DMS 273 (cell line): Measurements from ENCODE around the gene AGR3.

Source experiments
- DNase-seq: peaks from one replicate; lab custom pipeline; 2025; ENCODE audit not compliant: unreplicated experiment; lab: John Stamatoyannopoulos, UW

The AGR3 gene

GRCh38 chr7:16881844-16882243 lies at the start of gene AGR3:
AGR3 (minus strand) TSS chr7:16881983; CDS start chr7:16878618, 3,365 bp downstream.
- DNase-seq, result no peak

- DNase-seq, result no peak
These were observed 49.2 kb upstream of the AGR3 start for GRCh38 chr7:16930946-16931345.

GRCh38 chr7:16929146-16929762 lies 47.5 kb upstream of the AGR3 start:
- no peak for DNase-seq

- no peak for DNase-seq
These were observed 45.1 kb upstream of the AGR3 start for GRCh38 chr7:16926861-16927260.

- peak; percentile 58 for DNase-seq
These were observed 44.5 kb upstream of the AGR3 start for GRCh38 chr7:16926283-16926682.

GRCh38 chr7:16925609-16926008 lies 43.8 kb upstream of the AGR3 start:
- DNase-seq, result no peak

- no peak for DNase-seq
These were observed 41.2 kb upstream of the AGR3 start for GRCh38 chr7:16923019-16923418.

GRCh38 chr7:16921644-16922257 lies 40.0 kb upstream of the AGR3 start:
- DNase-seq, result peak; percentile 36

- no peak for DNase-seq
These were observed 39.4 kb upstream of the AGR3 start for GRCh38 chr7:16921151-16921550.

GRCh38 chr7:16919440-16919839 lies 37.7 kb upstream of the AGR3 start:
- no peak for DNase-seq

GRCh38 chr7:16918288-16918895 lies 36.6 kb upstream of the AGR3 start:
- peak; percentile 81 for DNase-seq

GRCh38 chr7:16916738-16917137 lies 35.0 kb upstream of the AGR3 start:
- no peak for DNase-seq

GRCh38 chr7:16916105-16916639 lies 34.4 kb upstream of the AGR3 start:
- peak; percentile 13 for DNase-seq

- no peak for DNase-seq
These were observed 33.6 kb upstream of the AGR3 start for GRCh38 chr7:16915405-16915804.

GRCh38 chr7:16914771-16915170 lies 33.0 kb upstream of the AGR3 start:
- DNase-seq, result no peak

GRCh38 chr7:16913643-16914042 lies 31.9 kb upstream of the AGR3 start:
- no peak for DNase-seq

GRCh38 chr7:16912540-16912939 lies 30.8 kb upstream of the AGR3 start:
- no peak for DNase-seq

- DNase-seq, result no peak
These were observed 26.8 kb upstream of the AGR3 start for GRCh38 chr7:16908561-16908960.

GRCh38 chr7:16905300-16906044 lies 23.7 kb upstream of the AGR3 start:
- DNase-seq, result no peak

GRCh38 chr7:16904076-16904475 lies 22.3 kb upstream of the AGR3 start:
- DNase-seq, result no peak

GRCh38 chr7:16900209-16900768 lies 18.5 kb upstream of the AGR3 start:
- no peak for DNase-seq
